Measurements from ENCODE around the gene PPP3R1.
A peak's percentile ranks its signal among the peaks of the same experiment; 100 is the strongest.

The PPP3R1 gene

GRCh38 chr2:68256093-68256450 lies 3.7 kb upstream of the PPP3R1 start:
- no peak for DNase-seq

- DNase-seq: no peak
These were observed 1.1 kb upstream of the PPP3R1 start for GRCh38 chr2:68253219-68254068.

- peak; percentile 54 for DNase-seq
These were observed 405 bp downstream of the PPP3R1 start for GRCh38 chr2:68251855-68252399.

DNA sequence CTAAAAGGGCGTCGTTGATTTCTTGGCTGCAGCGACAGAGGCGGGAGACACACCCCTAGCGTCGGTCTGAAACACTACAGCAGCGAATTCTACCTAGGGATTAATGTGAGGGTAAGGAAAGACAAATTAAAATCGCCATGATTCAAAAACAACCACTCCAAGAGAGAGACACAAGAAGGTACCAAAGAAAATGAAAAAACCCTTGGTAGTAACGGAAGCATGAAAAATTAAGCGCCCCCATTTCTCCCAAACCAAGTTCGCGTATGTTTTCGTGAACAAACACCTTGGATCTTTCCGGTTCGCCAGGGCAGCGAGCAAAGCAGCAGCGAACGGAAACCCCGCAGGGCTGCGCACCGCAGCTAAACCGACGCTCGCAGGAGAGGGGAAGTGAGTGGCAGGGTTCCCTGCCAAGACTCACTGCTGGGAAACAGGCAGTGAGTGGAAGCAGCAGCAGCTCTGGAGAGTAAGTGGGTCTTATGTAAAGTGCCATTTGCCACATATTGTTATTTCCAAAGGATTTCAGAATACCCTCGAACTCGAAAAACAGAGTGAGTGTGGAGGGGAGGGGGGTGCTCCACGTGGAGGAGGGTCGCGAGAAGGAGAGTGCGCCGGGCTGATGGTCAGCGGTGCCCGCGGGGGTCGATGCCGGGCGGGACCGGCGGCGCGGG lies 1.0 kb downstream of the PPP3R1 start:
- DNase-seq: peak; percentile 74

DNA sequence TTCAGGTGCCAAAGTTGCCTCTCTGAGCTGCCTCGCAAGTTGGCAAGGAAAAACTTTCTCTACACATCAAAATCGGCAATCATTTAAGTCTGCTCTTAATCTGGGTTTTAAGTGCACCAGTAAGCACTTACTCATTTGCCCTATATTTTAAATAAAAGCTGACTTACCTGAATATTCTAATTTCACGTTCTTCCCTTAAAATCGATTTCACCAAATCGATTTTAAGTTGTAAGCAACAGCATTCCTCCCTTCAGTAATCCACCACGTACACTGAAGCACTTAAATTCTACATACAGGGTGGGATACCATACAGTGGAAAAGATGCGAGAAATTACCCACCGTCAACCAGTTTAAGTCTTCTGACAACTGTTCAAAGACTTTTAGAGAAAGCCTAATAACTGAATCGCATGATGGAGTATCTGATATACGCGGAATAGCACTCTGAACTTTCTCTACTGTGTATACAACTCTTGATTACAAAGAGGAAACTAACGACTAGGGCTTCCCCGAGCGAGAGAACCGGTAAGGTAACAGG lies 1.6 kb downstream of the PPP3R1 start:
- no peak for DNase-seq

DNA sequence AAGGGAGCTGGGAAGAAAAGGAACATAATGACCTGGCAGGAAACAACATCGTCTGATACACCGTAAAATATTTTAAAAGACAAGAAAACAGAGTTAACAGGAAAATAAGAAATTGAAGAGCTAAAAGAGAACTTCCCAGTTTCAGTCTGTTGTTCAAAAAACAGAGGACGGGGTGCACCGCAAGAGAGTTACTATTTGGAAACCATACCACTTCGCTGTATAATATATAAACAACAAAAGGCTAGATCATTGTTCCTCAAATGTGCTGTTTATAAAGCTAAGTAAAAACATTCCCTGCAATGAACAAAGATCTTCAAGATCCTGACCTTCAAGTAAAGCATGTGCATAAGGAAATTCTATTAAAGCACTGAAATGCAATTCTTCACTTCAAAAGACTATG lies 2.1 kb downstream of the PPP3R1 start:
- no peak for DNase-seq

DNA sequence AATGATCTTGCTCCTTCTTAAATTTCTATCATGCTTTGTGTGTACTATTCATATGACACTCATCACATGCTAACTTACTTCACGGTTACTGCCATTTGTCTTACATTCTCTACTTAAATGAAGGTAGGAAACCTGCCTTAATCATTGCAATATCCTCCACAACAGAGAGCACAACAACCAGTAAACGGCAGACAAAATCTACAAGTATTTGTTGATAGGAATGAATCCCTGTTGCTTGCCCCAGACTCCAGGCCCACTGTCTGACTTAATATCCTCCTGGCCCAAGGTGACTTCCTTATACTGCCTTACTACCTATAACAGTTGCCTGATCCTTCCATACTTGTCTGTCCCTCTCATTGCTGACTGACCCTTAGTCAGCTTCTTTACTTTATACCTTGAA lies 3.5 kb downstream of the PPP3R1 start:
- DNase-seq: no peak

DNA sequence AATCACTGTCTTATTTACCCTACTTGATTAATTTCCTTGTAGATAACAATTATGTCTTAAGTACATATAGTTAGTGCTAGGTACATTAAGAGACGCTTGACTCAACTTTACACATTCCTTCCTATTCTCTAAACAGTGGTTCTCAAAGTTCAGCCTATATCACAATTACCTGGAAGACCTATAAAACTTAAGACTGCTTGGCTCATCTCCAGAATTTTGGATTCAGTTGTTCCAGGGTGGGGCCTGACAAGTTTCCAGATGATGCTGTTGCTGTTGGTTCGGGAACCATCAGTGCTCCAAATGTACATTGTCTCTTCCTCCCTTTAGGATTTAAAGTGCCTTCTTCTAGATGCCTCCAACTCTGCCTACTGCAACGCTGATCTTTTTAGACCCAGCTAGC lies 4.0 kb downstream of the PPP3R1 start:
- DNase-seq: no peak

DNA sequence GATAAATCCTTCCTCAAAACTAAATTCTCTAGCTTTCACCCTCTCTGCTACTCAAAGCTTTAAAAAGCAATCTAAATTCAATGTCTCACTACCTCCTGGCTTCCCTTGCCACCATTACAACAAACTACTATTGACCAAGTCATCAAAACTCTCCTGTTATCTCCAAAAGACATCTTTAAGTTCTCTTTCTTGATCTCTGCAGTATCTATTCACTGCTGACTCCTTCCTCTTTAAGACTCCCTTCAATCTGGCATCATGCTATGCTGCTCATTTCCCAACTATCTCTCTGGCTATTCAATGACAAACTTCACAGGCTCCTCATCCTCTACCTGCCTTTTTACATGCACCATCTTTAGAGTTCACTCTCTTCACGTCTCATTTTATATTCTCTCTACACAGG lies 5.9 kb downstream of the PPP3R1 start:
- no peak for DNase-seq

DNA sequence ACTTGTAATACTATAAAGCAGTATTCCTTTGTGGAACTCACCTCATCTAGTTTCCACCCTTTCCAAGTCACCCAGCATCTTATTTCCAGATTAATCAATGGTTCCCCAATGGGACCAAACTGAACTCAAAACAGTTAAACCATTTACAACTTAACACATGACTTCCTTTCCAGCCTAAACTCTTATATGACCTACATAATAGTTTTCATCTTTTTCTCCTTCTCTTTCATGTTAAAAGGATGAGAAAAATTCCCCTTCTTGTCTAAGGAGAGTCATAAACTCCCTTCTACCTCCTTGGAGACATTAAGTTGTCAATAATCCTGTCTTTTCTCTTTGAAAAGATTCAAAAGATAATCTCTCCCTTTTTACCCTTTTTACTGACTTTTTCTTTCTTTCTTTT lies 6.7 kb downstream of the PPP3R1 start:
- no peak for DNase-seq

DNA sequence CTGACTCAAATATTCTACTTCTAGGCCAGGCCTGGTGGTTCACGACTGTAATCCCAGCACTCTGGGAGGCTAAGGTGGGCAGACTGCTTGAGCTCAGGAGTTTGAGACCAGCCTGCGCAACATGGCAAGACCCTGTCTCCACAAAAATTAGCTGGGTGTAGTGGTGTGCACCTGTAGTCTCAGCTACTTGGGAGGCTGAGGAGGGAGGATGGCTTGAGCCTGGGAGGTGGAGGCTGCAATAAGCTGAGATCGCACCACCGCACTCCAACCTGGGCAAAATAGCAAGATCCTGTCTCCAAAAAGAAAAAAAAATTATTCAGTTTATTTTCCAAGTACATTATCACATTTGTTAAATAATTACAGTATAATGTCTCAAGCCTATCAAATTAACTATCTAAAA lies 7.3 kb downstream of the PPP3R1 start:
- no peak for DNase-seq

DNA sequence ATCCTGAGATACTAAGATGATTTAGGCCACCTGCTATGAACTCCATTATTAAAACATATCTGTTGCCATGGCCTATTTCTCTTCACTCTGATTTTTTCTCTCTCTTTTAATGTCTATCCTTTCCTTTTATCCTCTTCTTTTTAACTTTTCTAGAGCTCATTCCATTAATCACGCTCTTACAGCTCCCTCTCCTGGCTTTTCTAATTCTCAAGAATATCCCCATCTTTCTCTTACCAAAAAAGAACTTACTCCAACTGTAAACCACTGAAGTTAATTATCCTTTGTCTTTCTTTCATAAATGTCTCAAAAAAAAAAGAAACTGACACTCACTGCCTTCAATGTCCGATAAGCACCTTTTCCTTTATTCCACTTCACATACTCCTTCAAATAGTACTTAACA lies 7.9 kb downstream of the PPP3R1 start:
- no peak for DNase-seq

- no peak for DNase-seq
These were observed 10.6 kb downstream of the PPP3R1 start for GRCh38 chr2:68241732-68242131.

DNA sequence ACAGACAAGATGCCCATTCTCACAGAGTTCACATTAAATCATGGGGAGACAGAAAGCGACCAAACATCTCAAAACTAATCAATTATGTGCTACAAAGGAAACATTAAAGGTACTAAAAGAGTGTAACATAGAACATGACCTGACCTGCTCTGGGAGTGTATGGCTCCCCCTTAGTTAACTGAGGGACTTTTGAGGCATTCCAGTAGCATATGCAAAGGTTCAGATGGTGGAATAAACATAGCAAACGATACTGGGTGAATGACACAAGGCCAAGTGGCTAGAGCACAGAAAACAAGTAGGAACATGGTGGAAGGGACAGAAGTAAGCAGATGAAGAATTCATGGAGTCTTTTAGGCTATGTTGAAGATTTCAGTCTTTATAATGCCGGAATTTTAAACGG lies 11.9 kb downstream of the PPP3R1 start:
- no peak for DNase-seq

DNA sequence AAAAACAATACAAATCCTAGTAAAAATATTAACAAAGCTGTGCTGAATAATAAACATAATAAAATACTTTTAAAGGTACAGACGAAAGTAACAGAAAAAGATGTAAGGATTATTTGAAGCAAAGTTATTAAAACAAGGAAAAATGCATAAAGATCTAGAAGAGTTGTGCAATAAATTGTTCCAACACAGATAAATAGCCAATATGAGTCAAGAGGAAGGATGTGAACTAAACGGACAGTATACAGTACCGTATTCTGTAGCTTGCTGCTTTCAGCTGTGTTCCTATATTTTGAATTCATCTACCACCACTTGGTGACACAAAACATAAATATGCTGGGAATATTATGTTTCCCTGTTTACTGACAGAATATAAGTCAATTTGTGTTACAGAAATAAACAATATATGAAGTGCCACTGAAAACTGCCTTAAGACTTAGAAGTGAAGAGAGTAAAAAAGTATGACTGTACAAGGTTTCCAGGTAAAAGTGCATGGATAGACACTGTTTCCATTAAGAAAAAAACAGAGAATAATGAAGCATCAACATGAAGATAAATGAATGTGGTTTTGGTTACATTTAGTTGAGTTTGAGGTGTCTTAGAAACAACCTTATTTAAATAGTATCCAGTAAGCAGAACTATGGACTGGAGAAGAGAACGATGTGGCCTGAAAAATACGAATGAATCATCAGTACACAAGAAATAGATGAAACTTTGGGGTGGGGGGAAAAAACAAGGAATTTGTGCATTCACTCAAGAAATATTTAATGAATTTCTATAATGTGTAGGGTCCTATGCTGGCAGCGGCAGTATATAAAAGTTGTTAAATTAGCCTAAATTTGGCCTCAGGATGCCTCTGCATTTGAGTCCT lies 13.1 kb downstream of the PPP3R1 start:
- no peak for DNase-seq

DNA sequence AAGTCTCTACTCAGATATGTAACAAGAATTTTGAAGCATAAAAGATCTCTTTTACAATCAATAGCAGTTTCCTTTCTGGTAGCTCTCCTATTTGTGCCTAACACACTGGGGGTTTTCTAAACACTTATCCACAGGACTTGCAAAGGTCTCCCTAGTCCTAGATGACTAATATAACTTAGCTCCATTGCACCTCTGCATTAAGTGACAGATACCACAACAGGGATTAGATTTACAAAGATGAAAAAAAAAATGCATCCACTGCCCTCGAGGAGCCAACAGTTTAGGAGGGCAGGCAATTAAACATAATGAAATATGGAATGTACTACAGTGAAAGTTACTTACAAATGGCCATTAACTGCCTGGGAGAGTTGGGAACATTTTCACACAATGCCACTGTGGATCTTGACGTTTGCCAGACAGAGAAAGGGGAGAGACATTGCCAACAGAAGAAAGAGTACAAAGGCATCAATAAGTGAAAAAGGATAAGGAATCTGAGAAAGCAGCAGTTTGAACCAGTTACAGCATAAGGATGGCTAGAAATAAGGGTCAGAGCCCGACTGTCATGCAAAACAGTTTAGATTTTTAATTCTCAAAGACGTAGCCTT lies 14.3 kb downstream of the PPP3R1 start:
- DNase-seq: no peak

DNA sequence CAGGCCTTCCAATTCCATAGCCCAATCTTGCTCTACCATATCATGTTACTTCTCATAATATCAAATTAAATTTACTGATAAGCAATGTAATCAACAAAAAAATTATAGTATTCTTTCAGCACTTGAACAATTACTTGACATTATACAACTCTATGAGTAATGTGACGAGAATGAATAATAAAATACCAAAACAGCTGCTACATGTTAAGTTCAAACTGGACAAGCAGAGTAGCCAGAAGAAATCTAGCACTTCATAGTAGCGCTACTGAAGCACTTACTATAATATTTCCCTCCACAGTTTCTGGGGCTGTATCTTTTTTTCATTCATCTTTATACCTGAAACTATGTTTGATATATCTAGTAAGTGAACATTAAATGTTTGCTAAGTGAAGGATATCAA lies 14.9 kb downstream of the PPP3R1 start:
- no peak for DNase-seq

GRCh38 chr2:68236876-68237275 lies 15.5 kb downstream of the PPP3R1 start:
- DNase-seq: no peak

- DNase-seq: no peak
These were observed 16.1 kb downstream of the PPP3R1 start for GRCh38 chr2:68236103-68236734.

- no peak for DNase-seq
These were observed 17.2 kb downstream of the PPP3R1 start for GRCh38 chr2:68235090-68235489.

DNA sequence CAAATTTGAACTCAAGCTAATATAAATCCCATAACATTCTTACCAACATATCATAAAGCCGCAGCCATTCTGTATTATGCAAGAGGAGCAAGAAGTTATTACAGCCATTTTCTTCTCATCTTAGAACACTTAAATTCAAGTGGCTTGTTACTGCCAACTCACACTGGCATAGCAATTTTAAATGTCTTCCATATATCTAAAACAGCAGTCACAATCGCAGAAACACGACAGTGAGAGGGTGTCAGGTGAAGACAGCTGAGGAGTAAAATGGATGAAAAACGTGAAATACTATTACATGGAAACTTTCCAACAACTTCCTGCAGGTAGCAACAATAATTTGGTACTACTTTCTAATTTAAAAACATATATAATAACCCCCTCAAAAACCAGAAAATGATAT lies 17.9 kb downstream of the PPP3R1 start:
- DNase-seq: no peak

DNA sequence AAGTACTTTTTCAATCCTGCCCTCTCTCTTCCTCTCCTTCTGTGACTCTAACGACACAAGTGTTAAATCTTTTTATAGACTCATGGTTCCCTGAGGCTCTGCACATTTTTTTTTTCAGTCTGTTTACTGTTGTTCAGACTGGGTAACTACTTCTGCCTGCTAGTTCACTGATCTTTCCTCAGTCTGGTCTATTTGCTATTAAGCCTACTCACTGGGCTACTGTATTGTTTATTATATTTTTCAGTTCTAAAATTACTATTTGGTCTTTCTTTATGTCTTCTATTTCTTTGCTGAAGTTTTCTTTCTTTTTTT lies 21.3 kb downstream of the PPP3R1 start:
- DNase-seq: no peak
